Measurements from ENCODE around the gene ABCA4. TPM values are rescaled to one million over a fixed set of nuclear protein-coding genes. Genes with fewer than 3 reads are reported as not detected.
"Not testable (repeated sequence)": the region's sequence is repeated elsewhere in the genome, so short reads cannot be mapped to it uniquely, and the experiment has no call there.

ABCA4 gene
- 1 to 10 TPM in 1 of 6 donors, under 1 TPM in 5; under 0.01 to 1.3 (median 0.53) TPM for total RNA-seq

DNA sequence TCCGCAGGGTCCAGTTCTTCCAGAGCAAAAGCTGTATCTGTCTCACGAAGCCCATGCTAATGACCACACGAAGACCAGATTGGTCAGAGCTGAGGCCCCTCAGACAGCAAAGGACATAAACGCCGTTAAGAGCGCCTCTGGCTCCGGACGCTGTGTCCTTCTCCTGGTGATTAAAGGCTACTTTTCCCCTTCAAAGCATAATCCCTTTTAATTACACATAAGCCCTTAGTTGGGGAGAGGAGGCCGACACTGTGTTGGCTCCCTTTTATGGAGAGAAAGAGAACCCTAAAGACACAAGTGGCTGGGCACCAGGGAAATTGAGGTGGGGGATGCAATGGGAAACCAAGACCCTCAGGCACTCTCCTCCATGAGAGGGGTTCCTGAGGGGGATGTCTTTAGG lies at the start of gene ABCA4:
TSS of gene ABCA4 (minus strand) at position 158 of the 400 bp plus-strand sequence. CDS start at position 55, 103 bp downstream.
- DNase-seq (no peak), ATAC-seq (ENCODE audit: low FRiP score in 2 of 2) (no peak)
- no peaks in the 10 kb centered on the region for H3K9me3 ChIP-seq
- no peaks in the 10 kb centered on the region for H3K36me3 ChIP-seq
- H3K27me3 ChIP-seq, result no peaks in the 10 kb centered on the region
- no peak within 1 kb of the TSS for H3K27ac ChIP-seq
- H3K4me1 ChIP-seq, result no peaks in the 10 kb centered on the region
- 95 to 99% methylated on average over 8 to 9 of the region's 9 CpGs for WGBS, 2 donors
- no peak for TF ChIP-seq POLR2AphosphoS5 (IDR thresholded peaks at IDR 0.05)
- TF ChIP-seq, protein P1, sequence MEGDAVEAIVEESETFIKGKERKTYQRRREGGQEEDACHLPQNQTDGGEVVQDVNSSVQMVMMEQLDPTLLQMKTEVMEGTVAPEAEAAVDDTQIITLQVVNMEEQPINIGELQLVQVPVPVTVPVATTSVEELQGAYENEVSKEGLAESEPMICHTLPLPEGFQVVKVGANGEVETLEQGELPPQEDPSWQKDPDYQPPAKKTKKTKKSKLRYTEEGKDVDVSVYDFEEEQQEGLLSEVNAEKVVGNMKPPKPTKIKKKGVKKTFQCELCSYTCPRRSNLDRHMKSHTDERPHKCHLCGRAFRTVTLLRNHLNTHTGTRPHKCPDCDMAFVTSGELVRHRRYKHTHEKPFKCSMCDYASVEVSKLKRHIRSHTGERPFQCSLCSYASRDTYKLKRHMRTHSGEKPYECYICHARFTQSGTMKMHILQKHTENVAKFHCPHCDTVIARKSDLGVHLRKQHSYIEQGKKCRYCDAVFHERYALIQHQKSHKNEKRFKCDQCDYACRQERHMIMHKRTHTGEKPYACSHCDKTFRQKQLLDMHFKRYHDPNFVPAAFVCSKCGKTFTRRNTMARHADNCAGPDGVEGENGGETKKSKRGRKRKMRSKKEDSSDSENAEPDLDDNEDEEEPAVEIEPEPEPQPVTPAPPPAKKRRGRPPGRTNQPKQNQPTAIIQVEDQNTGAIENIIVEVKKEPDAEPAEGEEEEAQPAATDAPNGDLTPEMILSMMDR (IDR thresholded peaks at IDR 0.05), result no peak
- TF ChIP-seq EP300 (IDR thresholded peaks at IDR 0.05), result no peak
- no peak for TF ChIP-seq POLR2A (IDR thresholded peaks at IDR 0.05)
- H3K4me3 ChIP-seq, result no peak within 1 kb of the TSS

DNA sequence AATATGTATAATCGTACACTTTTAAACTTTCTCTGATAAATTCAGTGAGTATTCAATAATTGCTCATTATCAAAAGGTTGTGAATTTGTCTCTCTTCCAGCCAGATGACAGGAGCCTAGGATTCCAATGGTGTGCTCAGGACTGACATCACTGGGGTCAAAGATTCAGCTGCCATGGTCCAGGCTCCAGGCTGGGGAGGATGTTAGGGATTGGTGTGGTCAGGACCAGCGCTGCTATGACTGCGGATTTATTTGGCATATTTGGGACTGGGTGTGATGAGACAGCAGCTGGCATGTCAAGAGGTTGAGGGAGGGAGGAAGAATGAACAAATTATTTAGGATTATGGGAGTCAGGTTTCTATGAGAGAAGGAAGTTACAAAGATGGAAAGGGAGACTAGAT lies 48.2 kb upstream of the ABCA4 start:
- no peaks in the 10 kb centered on the region for H3K27me3 ChIP-seq
- H3K4me1 ChIP-seq, result no peaks in the 10 kb centered on the region
- no peaks in the 10 kb centered on the region for H3K9me3 ChIP-seq
- no peak for ATAC-seq (ENCODE audit: low FRiP score in 2 of 2)
- WGBS, 2 donors, result 88 to 91% methylated on average over 3 of the region's 3 CpGs
- no peak overlapping the region for H3K27ac ChIP-seq
- TF ChIP-seq POLR2A (IDR thresholded peaks at IDR 0.05) (no peak), EP300 (IDR thresholded peaks at IDR 0.05) (no peak), POLR2AphosphoS5 (IDR thresholded peaks at IDR 0.05) (no peak)
- TF ChIP-seq, protein P1 (IDR thresholded peaks at IDR 0.05), result no peak
- H3K4me3 ChIP-seq, result no peak overlapping the region
- DNase-seq, result no peak
- H3K36me3 ChIP-seq, result peaks cover 0 to 27% (median 5%) of the 10 kb centered on the region in 4 donors

DNA sequence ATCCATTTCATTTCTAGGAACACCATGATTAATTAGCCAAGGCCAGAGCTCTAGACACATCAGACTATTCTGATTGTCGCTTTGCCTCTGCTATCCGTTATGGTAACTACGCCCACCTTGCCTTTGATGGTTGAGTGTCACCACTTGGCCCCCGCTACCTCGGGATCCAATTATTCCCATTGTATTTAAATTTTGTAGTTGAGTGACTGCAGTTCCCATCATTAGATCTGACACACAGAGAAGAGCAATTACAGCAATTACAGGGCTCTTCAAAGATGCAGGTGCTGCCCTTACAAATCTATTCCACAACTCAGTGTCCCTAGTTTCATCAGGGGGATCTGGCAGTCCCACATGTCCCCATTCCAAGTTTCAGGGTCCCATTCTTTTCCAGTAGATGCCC lies 44.9 kb upstream of the ABCA4 start:
- TF ChIP-seq POLR2A (IDR thresholded peaks at IDR 0.05), result no peak
- TF ChIP-seq EP300 (IDR thresholded peaks at IDR 0.05), result no peak
- TF ChIP-seq POLR2AphosphoS5 (IDR thresholded peaks at IDR 0.05), result no peak
- TF ChIP-seq, protein P1 (IDR thresholded peaks at IDR 0.05), result no peak
- no peaks in the 10 kb centered on the region for H3K36me3 ChIP-seq
- H3K4me3 ChIP-seq, result no peak overlapping the region
- H3K9me3 ChIP-seq, result no peaks in the 10 kb centered on the region
- H3K4me1 ChIP-seq, result no peaks in the 10 kb centered on the region
- H3K27me3 ChIP-seq, result no peaks in the 10 kb centered on the region
- ATAC-seq (ENCODE audit: low FRiP score in 2 of 2) (no peak), DNase-seq (no peak)
- H3K27ac ChIP-seq, result no peak overlapping the region
- WGBS, 2 donors, result 91 to 92% methylated on average over 5 of the region's 5 CpGs

DNA sequence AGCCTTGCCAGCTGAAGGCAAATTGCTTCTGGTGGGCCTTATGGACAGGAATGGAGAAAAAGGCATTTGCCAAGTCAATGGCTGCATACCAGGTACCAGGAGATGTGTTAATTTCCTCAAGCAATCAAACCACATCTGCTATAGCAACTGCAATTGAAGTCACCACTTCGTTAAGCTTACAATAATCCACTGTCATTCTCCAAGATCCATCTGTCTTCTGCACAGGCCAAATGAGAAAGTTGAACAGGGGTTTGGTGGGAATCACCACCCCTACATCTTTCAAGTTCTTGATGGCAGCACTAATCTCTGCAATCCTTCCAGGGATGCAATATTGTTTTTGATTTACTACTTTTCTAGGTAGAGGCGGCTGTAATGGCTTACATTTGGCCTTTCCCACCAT lies 43.9 kb upstream of the ABCA4 start:
- not testable (repeated sequence) for H3K27ac ChIP-seq; H3K4me3 ChIP-seq; H3K27me3 ChIP-seq; H3K9me3 ChIP-seq; H3K4me1 ChIP-seq; DNase-seq; ATAC-seq (ENCODE audit: low FRiP score in 2 of 2); H3K36me3 ChIP-seq
- 80 to 91% methylated on average over 2 of the region's 2 CpGs for WGBS, 2 donors

DNA sequence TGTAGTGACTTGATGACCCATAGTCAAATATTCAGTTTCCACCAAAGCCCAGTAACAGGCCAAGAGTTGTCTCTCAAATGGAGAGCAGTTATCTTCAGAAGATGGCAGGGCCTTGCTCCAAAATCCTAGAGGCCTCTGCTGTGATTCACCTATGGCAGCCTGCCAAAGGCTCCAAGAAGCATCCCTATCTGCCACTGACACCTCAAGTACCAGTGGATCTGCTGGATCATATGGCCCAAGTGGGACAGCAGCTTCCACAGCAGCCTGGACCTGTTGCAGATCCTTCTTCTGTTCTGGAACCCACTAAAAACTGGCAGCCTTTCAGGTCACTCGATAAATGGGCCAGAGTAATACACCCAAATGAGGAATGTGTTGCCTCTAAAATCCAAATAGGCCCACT lies 43.2 kb upstream of the ABCA4 start:
- not testable (repeated sequence) for ATAC-seq (ENCODE audit: low FRiP score in 2 of 2); H3K27ac ChIP-seq; H3K4me3 ChIP-seq; H3K9me3 ChIP-seq; H3K4me1 ChIP-seq; DNase-seq; H3K27me3 ChIP-seq; H3K36me3 ChIP-seq
- 100% methylated on average over 1 of the region's 1 CpG; no CpG with 5 or more reads in 1 of the 2 donors for WGBS, 2 donors

DNA sequence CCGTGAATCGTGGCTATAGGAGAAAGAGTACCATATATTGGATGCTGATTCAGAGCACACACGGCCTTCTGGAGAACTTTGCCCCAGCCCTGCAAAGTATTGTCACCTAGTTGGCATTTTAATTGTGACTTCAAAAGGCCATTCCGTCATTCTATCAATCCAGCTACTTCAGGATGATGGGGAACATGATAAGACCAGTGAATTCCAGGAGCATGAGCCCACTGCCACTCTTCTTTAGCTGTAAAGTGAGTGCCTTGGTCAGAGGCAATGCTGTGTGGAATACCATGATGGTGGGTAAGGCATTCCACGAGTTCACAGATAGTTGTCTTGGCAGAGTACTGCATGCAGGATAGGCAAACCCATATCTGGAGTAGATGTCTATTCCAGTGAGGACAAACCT lies 42.3 kb upstream of the ABCA4 start:
- not testable (repeated sequence) for H3K4me3 ChIP-seq; H3K9me3 ChIP-seq; ATAC-seq (ENCODE audit: low FRiP score in 2 of 2); DNase-seq; H3K4me1 ChIP-seq; H3K36me3 ChIP-seq; H3K27me3 ChIP-seq; H3K27ac ChIP-seq
- WGBS, 2 donors, result 92% methylated on average over 5 of the region's 5 CpGs
